HEK293 (cell line): ENCODE data around the gene CARM1.
A peak's percentile ranks its signal among the peaks of the same experiment; 100 is the strongest.

Source experiments
- CTCF ChIA-PET: fragments of 350-600 bp; formaldehyde crosslinking; extraction: SDS; loops from one replicate; lab custom pipeline; 2021; ENCODE audit warnings: antibody characterized with exemption; lab: Yijun Ruan, JAX
- POLR2A ChIA-PET: fragments of 300-600 bp; formaldehyde crosslinking; extraction: SDS; loops from one replicate; lab custom pipeline; 2020; ENCODE audit warnings: antibody characterized with exemption, inconsistent platforms; lab: Yijun Ruan, JAX
- H3K27ac ChIP-seq: fragments of 200-500 bp; sonication (Bioruptor generic); 2 replicates; pipeline ENCODE4 v1.5.1; 2014; ENCODE audit warnings: low read depth, low read length, control low read depth, inconsistent platforms; ENCODE audit errors: extremely low read depth
- H3K36me3 ChIP-seq, 2 experiments: fragments of 200-500 bp in 1 of 2; sonication (Bioruptor generic) in 1 of 2; 1 replicate in 1 of 2; 2 replicates in 1 of 2; pipeline ENCODE4 v1.5.1; 2014 to 2017; ENCODE audit warnings: inconsistent platforms in 2 of 2, low read length in 2 of 2; ENCODE audit not compliant: control insufficient read depth in 2 of 2, insufficient read depth in 1 of 2
- H3K4me1 ChIP-seq: fragments of 200-500 bp; sonication (Bioruptor generic); 2 replicates; pipeline ENCODE4 v1.5.1; 2014; ENCODE audit warnings: mild to moderate bottlenecking, low read length, inconsistent platforms; ENCODE audit not compliant: control insufficient read depth, insufficient read depth
- H3K4me3 ChIP-seq: 2 replicates; pipeline ENCODE4 v1.5.1; 2011; ENCODE audit warnings: low read depth, mild to moderate bottlenecking, control low read depth, low read length, moderate library complexity
- H3K9me3 ChIP-seq: fragments of 200-500 bp; sonication (Bioruptor generic); 2 replicates; pipeline ENCODE4 v1.5.1; 2014; ENCODE audit warnings: low read depth, low read length, inconsistent platforms; ENCODE audit not compliant: control insufficient read depth, insufficient read depth
- BCL11A ChIP-seq: fragments of 450-650 bp; formaldehyde crosslinking; IDR thresholded peaks from 2 replicates; pipeline ENCODE4 v1.5.1; 2016; ENCODE audit warnings: low read depth, missing biosample characterization, missing genetic modification characterization
- ELK4 ChIP-seq: IDR thresholded peaks from 2 replicates; pipeline ENCODE4 v1.6.1; 2011; ENCODE audit warnings: mild to moderate bottlenecking, low read depth, low read length, borderline replicate concordance
- ZBTB6 ChIP-seq: fragments of 450-650 bp; formaldehyde crosslinking; IDR thresholded peaks from 2 replicates; pipeline ENCODE4 v1.5.1; 2017; ENCODE audit warnings: missing biosample characterization, missing genetic modification characterization
- ZFHX2 ChIP-seq: fragments of 450-650 bp; formaldehyde crosslinking; conservative IDR thresholded peaks from 2 replicates; pipeline ENCODE4 v1.5.1; 2016; ENCODE audit warnings: missing biosample characterization, missing genetic modification characterization
- ZNF362 ChIP-seq: fragments of 450-650 bp; formaldehyde crosslinking; IDR thresholded peaks from 2 replicates; pipeline ENCODE4 v1.5.1; 2016; ENCODE audit warnings: missing biosample characterization, missing genetic modification characterization
- ZNF394 ChIP-seq: fragments of 450-650 bp; formaldehyde crosslinking; IDR thresholded peaks from 2 replicates; pipeline ENCODE4 v1.5.1; 2016; ENCODE audit warnings: missing biosample characterization, missing genetic modification characterization, mild to moderate bottlenecking, moderate library complexity, borderline replicate concordance
- ZNF514 ChIP-seq: fragments of 450-650 bp; formaldehyde crosslinking; IDR thresholded peaks from 2 replicates; pipeline ENCODE4 v1.5.1; 2016; ENCODE audit warnings: missing biosample characterization, missing genetic modification characterization
- ZNF555 ChIP-seq: fragments of 450-650 bp; formaldehyde crosslinking; conservative IDR thresholded peaks from 2 replicates; pipeline ENCODE4 v1.5.1; 2017; ENCODE audit warnings: missing biosample characterization, mild to moderate bottlenecking, missing genetic modification characterization, inconsistent platforms
- ZNF768 ChIP-seq: fragments of 450-650 bp; formaldehyde crosslinking; IDR thresholded peaks from 2 replicates; pipeline ENCODE4 v1.5.1; 2018; ENCODE audit warnings: missing biosample characterization, mild to moderate bottlenecking, missing genetic modification characterization
- ZXDB ChIP-seq: fragments of 450-650 bp; formaldehyde crosslinking; IDR thresholded peaks from 2 replicates; pipeline ENCODE4 v1.5.1; 2016; ENCODE audit warnings: missing biosample characterization, missing genetic modification characterization
- TF ChIP-seq, protein P1 (sequence below): fragments of 450-650 bp; formaldehyde crosslinking; IDR thresholded peaks from 2 replicates; pipeline ENCODE4 v1.5.1; 2017; ENCODE audit warnings: missing biosample characterization, mild to moderate bottlenecking, missing genetic modification characterization, moderate library complexity
- TF ChIP-seq, protein P2 (sequence below): fragments of 450-650 bp; formaldehyde crosslinking; IDR thresholded peaks from 2 replicates; pipeline ENCODE4 v1.5.1; 2016; ENCODE audit warnings: missing biosample characterization, missing genetic modification characterization
- TF ChIP-seq, protein P3 (sequence below): fragments of 450-650 bp; formaldehyde crosslinking; optimal IDR thresholded peaks from 2 replicates; pipeline ENCODE3; 2016; ENCODE audit warnings: missing biosample characterization, mild to moderate bottlenecking, missing genetic modification characterization
- TF ChIP-seq, protein P4 (sequence below): fragments of 450-650 bp; formaldehyde crosslinking; IDR thresholded peaks from 2 replicates; pipeline ENCODE4 v1.5.1; 2016; ENCODE audit warnings: missing biosample characterization, missing genetic modification characterization

CARM1 gene

GRCh38 chr19:10899151-10899653 is 27.8 kb downstream of the CARM1 start (continued):
- TF ChIP-seq ZFHX2 (tag by site-specific recombination), result peak; percentile 54
- no peak for TF ChIP-seq ELK4
- TF ChIP-seq ZXDB (tag by site-specific recombination), result no peak
- TF ChIP-seq, protein P1, sequence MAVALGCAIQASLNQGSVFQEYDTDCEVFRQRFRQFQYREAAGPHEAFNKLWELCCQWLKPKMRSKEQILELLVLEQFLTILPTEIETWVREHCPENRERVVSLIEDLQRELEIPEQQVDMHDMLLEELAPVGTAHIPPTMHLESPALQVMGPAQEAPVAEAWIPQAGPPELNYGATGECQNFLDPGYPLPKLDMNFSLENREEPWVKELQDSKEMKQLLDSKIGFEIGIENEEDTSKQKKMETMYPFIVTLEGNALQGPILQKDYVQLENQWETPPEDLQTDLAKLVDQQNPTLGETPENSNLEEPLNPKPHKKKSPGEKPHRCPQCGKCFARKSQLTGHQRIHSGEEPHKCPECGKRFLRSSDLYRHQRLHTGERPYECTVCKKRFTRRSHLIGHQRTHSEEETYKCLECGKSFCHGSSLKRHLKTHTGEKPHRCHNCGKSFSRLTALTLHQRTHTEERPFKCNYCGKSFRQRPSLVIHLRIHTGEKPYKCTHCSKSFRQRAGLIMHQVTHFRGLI (tag by site-specific recombination), result peak; percentile 81

DNA sequence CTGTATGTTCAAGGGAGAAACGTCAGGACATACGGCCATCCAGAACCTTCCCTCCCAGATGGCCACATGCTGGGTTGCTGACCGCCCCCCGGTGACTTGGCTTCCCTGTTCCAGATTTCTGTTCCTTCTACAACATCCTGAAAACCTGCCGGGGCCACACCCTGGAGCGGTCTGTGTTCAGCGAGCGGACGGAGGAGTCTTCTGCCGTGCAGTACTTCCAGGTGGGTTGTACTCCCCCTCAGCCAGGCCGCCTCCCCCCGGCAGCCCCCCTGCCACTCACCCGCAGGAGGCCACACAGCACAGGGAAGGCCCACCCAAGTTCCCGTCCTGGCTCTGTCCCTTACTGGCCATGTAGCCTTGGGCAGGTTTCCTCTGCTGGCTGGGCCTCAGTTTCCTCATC is 36.6 kb downstream of the CARM1 start:
- H3K4me3 ChIP-seq, result no peak overlapping the region
- H3K4me1 ChIP-seq, result no peaks in the 10 kb centered on the region
- TF ChIP-seq ZNF514 (no peak), ZNF394 (tag by site-specific recombination) (no peak), ZBTB6 (tag by site-specific recombination) (no peak), ZNF555 (tag by site-specific recombination) (no peak), BCL11A (tag by site-specific recombination) (no peak), ZNF362 (tag by site-specific recombination) (no peak)
- TF ChIP-seq, protein P2, sequence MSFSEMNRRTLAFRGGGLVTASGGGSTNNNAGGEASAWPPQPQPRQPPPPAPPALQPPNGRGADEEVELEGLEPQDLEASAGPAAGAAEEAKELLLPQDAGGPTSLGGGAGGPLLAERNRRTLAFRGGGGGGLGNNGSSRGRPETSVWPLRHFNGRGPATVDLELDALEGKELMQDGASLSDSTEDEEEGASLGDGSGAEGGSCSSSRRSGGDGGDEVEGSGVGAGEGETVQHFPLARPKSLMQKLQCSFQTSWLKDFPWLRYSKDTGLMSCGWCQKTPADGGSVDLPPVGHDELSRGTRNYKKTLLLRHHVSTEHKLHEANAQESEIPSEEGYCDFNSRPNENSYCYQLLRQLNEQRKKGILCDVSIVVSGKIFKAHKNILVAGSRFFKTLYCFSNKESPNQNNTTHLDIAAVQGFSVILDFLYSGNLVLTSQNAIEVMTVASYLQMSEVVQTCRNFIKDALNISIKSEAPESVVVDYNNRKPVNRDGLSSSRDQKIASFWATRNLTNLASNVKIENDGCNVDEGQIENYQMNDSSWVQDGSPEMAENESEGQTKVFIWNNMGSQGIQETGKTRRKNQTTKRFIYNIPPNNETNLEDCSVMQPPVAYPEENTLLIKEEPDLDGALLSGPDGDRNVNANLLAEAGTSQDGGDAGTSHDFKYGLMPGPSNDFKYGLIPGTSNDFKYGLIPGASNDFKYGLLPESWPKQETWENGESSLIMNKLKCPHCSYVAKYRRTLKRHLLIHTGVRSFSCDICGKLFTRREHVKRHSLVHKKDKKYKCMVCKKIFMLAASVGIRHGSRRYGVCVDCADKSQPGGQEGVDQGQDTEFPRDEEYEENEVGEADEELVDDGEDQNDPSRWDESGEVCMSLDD (tag by site-specific recombination), result no peak
- TF ChIP-seq, protein P3, sequence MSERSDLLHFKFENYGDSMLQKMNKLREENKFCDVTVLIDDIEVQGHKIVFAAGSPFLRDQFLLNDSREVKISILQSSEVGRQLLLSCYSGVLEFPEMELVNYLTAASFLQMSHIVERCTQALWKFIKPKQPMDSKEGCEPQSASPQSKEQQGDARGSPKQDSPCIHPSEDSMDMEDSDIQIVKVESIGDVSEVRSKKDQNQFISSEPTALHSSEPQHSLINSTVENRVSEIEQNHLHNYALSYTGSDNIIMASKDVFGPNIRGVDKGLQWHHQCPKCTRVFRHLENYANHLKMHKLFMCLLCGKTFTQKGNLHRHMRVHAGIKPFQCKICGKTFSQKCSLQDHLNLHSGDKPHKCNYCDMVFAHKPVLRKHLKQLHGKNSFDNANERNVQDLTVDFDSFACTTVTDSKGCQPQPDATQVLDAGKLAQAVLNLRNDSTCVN (tag by site-specific recombination), result no peak
- no peaks in the 10 kb centered on the region for H3K9me3 ChIP-seq
- no peak overlapping the region for H3K27ac ChIP-seq
- peaks cover 7 to 57% of the 10 kb centered on the region in 2 experiments; a peak in 2 of 3 replicates for H3K36me3 ChIP-seq
- ChIA-PET CTCF (no interaction called here), POLR2A (no interaction called here)

DNA sequence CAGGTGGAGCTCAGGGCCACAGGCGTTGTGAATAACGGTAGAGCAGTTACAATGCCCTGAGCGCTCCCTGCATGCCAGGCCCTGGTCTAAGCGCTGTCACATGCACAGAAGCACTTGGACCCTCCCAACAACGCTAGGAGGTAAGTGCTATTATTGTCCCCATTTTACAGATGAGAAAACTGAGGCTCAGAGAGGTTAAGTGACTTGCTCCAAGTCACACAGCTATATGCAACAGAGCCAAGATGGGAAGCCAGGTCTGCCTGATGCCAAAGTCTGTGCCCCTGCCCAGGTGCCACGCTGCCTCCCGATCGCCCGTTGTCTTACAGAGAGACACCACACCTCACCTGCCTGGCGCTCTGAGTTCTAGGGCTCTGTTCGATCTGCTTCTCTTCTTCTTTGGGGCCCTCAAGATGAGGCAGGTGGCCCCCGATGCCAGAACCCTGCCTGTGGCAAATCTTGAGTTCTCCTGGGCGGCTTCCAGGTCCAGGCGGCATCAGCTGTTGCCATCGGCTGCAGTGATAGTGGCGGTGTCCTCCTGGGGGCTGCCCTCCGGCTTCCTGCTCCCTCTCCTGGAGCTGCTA is 37.1 kb downstream of the CARM1 start:
- Histone ChIP-seq H3K36me3 (peaks cover 7 to 59% of the 10 kb centered on the region in 2 experiments; a peak in 2 of 3 replicates), H3K27ac (no peak overlapping the region), H3K9me3 (no peaks in the 10 kb centered on the region), H3K4me3 (no peak overlapping the region), H3K4me1 (no peaks in the 10 kb centered on the region)
- POLR2A ChIA-PET, result no interaction called here
- peak; percentile 95 for TF ChIP-seq ZNF768 (tag by site-specific recombination)
- TF ChIP-seq, protein P4, sequence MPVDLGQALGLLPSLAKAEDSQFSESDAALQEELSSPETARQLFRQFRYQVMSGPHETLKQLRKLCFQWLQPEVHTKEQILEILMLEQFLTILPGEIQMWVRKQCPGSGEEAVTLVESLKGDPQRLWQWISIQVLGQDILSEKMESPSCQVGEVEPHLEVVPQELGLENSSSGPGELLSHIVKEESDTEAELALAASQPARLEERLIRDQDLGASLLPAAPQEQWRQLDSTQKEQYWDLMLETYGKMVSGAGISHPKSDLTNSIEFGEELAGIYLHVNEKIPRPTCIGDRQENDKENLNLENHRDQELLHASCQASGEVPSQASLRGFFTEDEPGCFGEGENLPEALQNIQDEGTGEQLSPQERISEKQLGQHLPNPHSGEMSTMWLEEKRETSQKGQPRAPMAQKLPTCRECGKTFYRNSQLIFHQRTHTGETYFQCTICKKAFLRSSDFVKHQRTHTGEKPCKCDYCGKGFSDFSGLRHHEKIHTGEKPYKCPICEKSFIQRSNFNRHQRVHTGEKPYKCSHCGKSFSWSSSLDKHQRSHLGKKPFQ (tag by site-specific recombination), result no peak
- CTCF ChIA-PET, result no interaction called here
